ENCODE data around the gene SLC35D2.

DNA sequence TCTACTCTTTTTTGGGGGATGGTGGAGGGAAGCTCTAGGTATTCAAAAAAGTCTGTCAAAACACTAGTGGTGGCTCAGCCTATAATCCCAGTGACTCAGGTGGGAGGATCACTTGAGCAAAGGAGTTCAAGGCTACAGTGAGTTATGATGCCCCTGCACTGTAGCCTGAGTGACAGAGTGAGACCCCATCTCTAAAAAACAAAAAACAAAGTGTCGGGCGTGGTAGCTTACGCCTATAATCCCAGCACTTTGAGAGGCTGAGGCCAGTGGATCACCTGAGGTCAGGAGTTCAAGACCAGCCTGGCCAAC, 15.8 kb upstream of the SLC35D2 start:
- TF ChIP-seq, protein P1, sequence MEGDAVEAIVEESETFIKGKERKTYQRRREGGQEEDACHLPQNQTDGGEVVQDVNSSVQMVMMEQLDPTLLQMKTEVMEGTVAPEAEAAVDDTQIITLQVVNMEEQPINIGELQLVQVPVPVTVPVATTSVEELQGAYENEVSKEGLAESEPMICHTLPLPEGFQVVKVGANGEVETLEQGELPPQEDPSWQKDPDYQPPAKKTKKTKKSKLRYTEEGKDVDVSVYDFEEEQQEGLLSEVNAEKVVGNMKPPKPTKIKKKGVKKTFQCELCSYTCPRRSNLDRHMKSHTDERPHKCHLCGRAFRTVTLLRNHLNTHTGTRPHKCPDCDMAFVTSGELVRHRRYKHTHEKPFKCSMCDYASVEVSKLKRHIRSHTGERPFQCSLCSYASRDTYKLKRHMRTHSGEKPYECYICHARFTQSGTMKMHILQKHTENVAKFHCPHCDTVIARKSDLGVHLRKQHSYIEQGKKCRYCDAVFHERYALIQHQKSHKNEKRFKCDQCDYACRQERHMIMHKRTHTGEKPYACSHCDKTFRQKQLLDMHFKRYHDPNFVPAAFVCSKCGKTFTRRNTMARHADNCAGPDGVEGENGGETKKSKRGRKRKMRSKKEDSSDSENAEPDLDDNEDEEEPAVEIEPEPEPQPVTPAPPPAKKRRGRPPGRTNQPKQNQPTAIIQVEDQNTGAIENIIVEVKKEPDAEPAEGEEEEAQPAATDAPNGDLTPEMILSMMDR (IDR thresholded peaks at IDR 0.05 in 8 of 11, conservative IDR thresholded peaks at IDR 0.05 in 3 of 11), result no peak
- TF ChIP-seq POLR2A (IDR thresholded peaks at IDR 0.05), result no peak
- no peak for TF ChIP-seq POLR2AphosphoS5 (IDR thresholded peaks at IDR 0.05)

All from spleen (tissue), 7 donors.